GM23248 (cell line): ENCODE measurements around the gene PTPRR.
"Not testable (repeated sequence)": the region's sequence is repeated elsewhere in the genome, so short reads cannot be mapped to it uniquely, and the experiment has no call there.

ENCODE experiments used
- EZH2 ChIP-seq: fragments of 200-600 bp; sonication (generic); IDR thresholded peaks from 2 replicates; pipeline ENCODE4 v1.6.1; 2018; ENCODE audit warnings: antibody characterized with exemption, mild to moderate bottlenecking; ENCODE audit not compliant: insufficient read depth, poor library complexity, severe bottlenecking
- EZH2phosphoT487 ChIP-seq: fragments of 200-600 bp; sonication (generic); IDR thresholded peaks from 2 replicates; pipeline ENCODE4 v1.6.1; 2018; ENCODE audit warnings: antibody characterized with exemption, moderate library complexity, mild to moderate bottlenecking, low read depth; ENCODE audit not compliant: insufficient read depth

DNA sequence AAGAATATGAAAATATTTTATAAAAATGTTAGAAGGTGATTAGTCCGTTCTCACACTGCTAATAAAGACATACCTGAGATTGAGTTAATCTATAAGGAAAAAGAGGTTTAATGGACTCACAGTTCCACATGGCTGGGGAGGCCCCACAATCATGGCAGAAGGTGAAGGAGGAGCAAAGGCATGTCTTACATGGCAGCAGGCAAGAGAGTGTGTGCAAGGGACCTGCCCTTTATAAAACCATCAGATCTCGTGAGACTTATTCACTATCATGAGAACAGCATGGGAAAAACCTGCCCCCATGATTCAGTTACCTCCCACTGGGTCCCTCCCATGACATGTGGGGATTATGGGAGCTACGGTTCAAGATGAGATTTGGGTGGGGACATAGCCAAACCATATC lies 185.3 kb downstream of the PTPRR start:
- TF ChIP-seq EZH2, EZH2phosphoT487: not testable (repeated sequence)
